ENCODE results near the gene KRTAP10-10.
"Not testable (repeated sequence)": the region's sequence is repeated elsewhere in the genome, so short reads cannot be mapped to it uniquely, and the experiment has no call there.

The KRTAP10-10 gene

GRCh38 chr21:44603109-44603875 is 33.9 kb upstream of the KRTAP10-10 start:
- no peak overlapping the region for H3K9ac ChIP-seq
- TF ChIP-seq Cebpa-rat (IDR thresholded peaks at IDR 0.05) = no peak
- no peaks in the 10 kb centered on the region for H3K36me3 ChIP-seq
- H3K4me2 ChIP-seq = no peak overlapping the region
- H3K4me3 ChIP-seq = no peak overlapping the region
- H3K27ac ChIP-seq = no peak overlapping the region
- H4K20me1 ChIP-seq = no peaks in the 10 kb centered on the region
- peaks cover 11% of the 10 kb centered on the region for H3K9me3 ChIP-seq
- no peaks in the 10 kb centered on the region for H3K4me1 ChIP-seq
- no peaks in the 10 kb centered on the region for H3K27me3 ChIP-seq

GRCh38 chr21:44603911-44604310 is 33.2 kb upstream of the KRTAP10-10 start:
- H3K4me3 ChIP-seq = no peak overlapping the region
- no peaks in the 10 kb centered on the region for H3K4me1 ChIP-seq
- no peaks in the 10 kb centered on the region for H3K36me3 ChIP-seq
- no peak overlapping the region for H3K27ac ChIP-seq
- H3K9me3 ChIP-seq = peaks cover 12% of the 10 kb centered on the region
- no peak for TF ChIP-seq Cebpa-rat (IDR thresholded peaks at IDR 0.05)
- no peak overlapping the region for H3K9ac ChIP-seq
- no peaks in the 10 kb centered on the region for H4K20me1 ChIP-seq
- H3K27me3 ChIP-seq = no peaks in the 10 kb centered on the region
- no peak overlapping the region for H3K4me2 ChIP-seq

GRCh38 chr21:44606495-44606894 is 30.7 kb upstream of the KRTAP10-10 start:
- H3K27ac ChIP-seq = no peak overlapping the region
- no peaks in the 10 kb centered on the region for H4K20me1 ChIP-seq
- peaks cover 38% of the 10 kb centered on the region for H3K9me3 ChIP-seq
- H3K4me3 ChIP-seq = no peak overlapping the region
- no peaks in the 10 kb centered on the region for H3K36me3 ChIP-seq
- TF ChIP-seq Cebpa-rat (IDR thresholded peaks at IDR 0.05) = no peak
- H3K4me2 ChIP-seq = no peak overlapping the region
- H3K4me1 ChIP-seq = no peaks in the 10 kb centered on the region
- H3K27me3 ChIP-seq = no peaks in the 10 kb centered on the region
- no peak overlapping the region for H3K9ac ChIP-seq

- Histone ChIP-seq H4K20me1 (no peaks in the 10 kb centered on the region), H3K4me1 (peaks cover under 1% of the 10 kb centered on the region; the same call in 1 of the 2 replicates), H3K27ac (no peak overlapping the region), H3K36me3 (no peaks in the 10 kb centered on the region), H3K4me2 (no peak overlapping the region), H3K4me3 (no peak overlapping the region), H3K9ac (no peak overlapping the region), H3K27me3 (no peaks in the 10 kb centered on the region), H3K9me3 (peaks cover 42% of the 10 kb centered on the region)
- TF ChIP-seq Cebpa-rat (IDR thresholded peaks at IDR 0.05) = no peak
Observed at GRCh38 chr21:44609193-44609592, 28.0 kb upstream of the KRTAP10-10 start.

GRCh38 chr21:44610157-44610843 is 26.9 kb upstream of the KRTAP10-10 start:
- not testable (repeated sequence) for H3K4me2 ChIP-seq, H4K20me1 ChIP-seq, H3K27me3 ChIP-seq, H3K9ac ChIP-seq, H3K4me3 ChIP-seq, H3K36me3 ChIP-seq, H3K27ac ChIP-seq
- peaks cover 36% of the 10 kb centered on the region for H3K9me3 ChIP-seq
- H3K4me1 ChIP-seq = peaks cover 11% of the 10 kb centered on the region

GRCh38 chr21:44611551-44611950 is 25.6 kb upstream of the KRTAP10-10 start:
- no peaks in the 10 kb centered on the region for H3K27me3 ChIP-seq
- H3K9me3 ChIP-seq = peaks cover 36% of the 10 kb centered on the region

GRCh38 chr21:44612029-44612486 is 25.1 kb upstream of the KRTAP10-10 start, which contains the start of gene KRTAP10-8:
TSS of gene KRTAP10-8 (plus strand) at chr21:44612079. CDS start at chr21:44612101, 22 bp downstream.
- Histone ChIP-seq H3K4me3 (no peak within 1 kb of the TSS), H3K27me3 (no peaks in the 10 kb centered on the region), H3K36me3 (no peaks in the 10 kb centered on the region), H3K9ac (no peak within 1 kb of the TSS), H3K9me3 (peaks cover 36% of the 10 kb centered on the region), H3K27ac (no peak within 1 kb of the TSS), H4K20me1 (no peaks in the 10 kb centered on the region), H3K4me1 (peaks cover 27% of the 10 kb centered on the region), H3K4me2 (no peak within 1 kb of the TSS)
- TF ChIP-seq Cebpa-rat (IDR thresholded peaks at IDR 0.05) = no peak

More at GRCh38 chr21:44611551-44611950, 25.6 kb upstream of the KRTAP10-10 start:
- H3K9ac ChIP-seq = no peak overlapping the region
- H3K36me3 ChIP-seq = no peaks in the 10 kb centered on the region
- H3K4me1 ChIP-seq = peaks cover 24% of the 10 kb centered on the region
- no peak for TF ChIP-seq Cebpa-rat (IDR thresholded peaks at IDR 0.05)
- H3K4me3 ChIP-seq = no peak overlapping the region
- no peak overlapping the region for H3K4me2 ChIP-seq
- no peaks in the 10 kb centered on the region for H4K20me1 ChIP-seq
- H3K27ac ChIP-seq = no peak overlapping the region

- Histone ChIP-seq H3K27me3 (no peaks in the 10 kb centered on the region), H3K9ac (no peak overlapping the region), H3K4me1 (peaks cover 27% of the 10 kb centered on the region), H3K4me3 (no peak overlapping the region), H3K36me3 (no peaks in the 10 kb centered on the region), H3K9me3 (peaks cover 36% of the 10 kb centered on the region), H3K4me2 (no peak overlapping the region), H3K27ac (no peak overlapping the region), H4K20me1 (no peaks in the 10 kb centered on the region)
- no peak for TF ChIP-seq Cebpa-rat (IDR thresholded peaks at IDR 0.05)
Observed at GRCh38 chr21:44612669-44613229, 24.4 kb upstream of the KRTAP10-10 start.

GRCh38 chr21:44613386-44614155 is 23.6 kb upstream of the KRTAP10-10 start:
- Histone ChIP-seq H3K4me3 (no peak overlapping the region), H3K9ac (no peak overlapping the region), H3K36me3 (no peaks in the 10 kb centered on the region), H3K27me3 (no peaks in the 10 kb centered on the region), H3K4me2 (no peak overlapping the region), H3K9me3 (peaks cover 36% of the 10 kb centered on the region), H4K20me1 (no peaks in the 10 kb centered on the region), H3K4me1 (peaks cover 36% of the 10 kb centered on the region), H3K27ac (no peak overlapping the region)
- TF ChIP-seq Cebpa-rat (IDR thresholded peaks at IDR 0.05) = no peak

Data from BLaER1 (cell line).